GM11168 (cell line): ENCODE results near the gene CHST11.

ENCODE experiments used
- in situ Hi-C: fragments of 300-500 bp; cut with MboI; formaldehyde crosslinking; loops from one replicate; pipeline ENCODE4 v1.12.0; 2022; ENCODE audit warnings: low sequenced_read_pairs; ENCODE audit not compliant: unreplicated experiment

Gene CHST11

DNA sequence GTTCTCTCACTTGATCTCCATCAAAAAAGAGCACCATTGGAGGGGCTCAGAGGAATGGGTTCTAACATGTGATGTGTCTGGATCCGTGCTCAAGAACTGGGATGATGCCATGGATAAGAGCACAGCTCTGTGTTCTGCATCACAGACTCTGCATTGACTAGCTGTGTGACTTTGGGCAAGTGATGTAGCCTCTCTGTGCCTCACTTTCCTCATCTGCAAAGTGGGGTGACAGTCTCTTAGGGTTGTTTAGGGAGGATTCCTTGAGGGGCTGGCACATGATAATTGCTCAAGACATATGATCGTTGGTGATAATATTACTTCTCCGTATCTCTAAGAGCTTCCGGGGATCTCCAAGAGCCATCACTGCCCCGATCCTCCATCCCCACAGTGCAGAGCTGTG lies 202.3 kb downstream of the CHST11 start:
- in situ Hi-C loops, result no loop called here

DNA sequence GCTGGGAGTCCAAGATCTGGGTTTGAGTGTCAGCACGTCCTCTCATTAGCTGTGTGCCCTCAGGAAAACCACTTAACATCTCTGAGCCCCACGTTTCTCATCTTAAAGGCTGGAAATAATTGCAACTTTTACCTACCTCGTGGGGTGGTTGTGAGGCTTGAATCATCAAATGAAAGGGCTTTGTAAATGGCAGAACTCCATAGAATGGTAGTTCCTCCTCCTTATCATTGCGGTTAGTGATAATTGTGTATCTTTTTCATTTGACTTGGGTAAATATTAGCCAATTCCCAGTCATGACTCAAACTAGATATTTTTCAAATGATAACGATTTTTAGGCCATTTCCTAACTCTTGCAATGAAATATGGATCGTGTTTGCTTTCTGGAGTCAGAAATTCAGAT lies 205.5 kb downstream of the CHST11 start:
- in situ Hi-C loops, result no loop called here

DNA sequence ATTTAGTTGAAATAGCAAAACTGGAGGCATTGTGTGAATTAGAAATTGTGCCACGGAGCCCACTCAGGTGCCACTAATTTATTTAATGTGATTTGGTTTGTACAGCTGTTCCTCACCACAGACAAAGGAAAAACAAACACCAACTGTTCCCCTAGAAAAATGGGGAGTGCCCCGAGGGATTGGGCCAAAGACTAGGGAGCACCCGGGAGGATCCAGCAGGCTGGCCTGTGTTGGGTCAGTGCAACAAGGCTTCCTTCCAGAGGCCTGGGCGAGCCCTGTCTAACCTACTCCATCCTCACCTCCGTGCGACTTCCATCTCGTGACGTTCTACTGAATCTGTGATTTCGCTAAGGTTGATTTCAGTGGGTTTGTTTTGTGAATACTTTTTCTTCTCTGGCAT lies 206.2 kb downstream of the CHST11 start:
- in situ Hi-C loops, result no loop called here

DNA sequence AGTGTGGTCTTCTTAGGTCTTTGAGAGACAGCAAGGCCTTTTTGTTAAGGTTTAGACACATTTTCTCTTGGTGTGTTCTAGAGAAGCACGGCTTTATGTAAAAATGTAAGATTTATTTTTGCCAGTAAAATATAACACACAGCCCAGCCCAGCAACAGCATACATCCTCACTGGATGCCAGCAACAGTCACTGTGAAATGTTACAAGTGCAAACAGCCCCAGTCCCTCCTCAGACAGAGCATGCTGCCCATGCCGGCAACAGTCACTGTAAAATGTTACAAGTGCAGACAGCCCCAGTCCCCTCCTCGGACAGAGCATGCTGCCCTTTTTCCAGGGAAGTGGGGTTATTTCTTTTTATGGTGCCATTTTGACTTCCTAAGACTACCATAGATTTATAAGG lies 207.6 kb downstream of the CHST11 start:
- in situ Hi-C loops, result no loop called here

DNA sequence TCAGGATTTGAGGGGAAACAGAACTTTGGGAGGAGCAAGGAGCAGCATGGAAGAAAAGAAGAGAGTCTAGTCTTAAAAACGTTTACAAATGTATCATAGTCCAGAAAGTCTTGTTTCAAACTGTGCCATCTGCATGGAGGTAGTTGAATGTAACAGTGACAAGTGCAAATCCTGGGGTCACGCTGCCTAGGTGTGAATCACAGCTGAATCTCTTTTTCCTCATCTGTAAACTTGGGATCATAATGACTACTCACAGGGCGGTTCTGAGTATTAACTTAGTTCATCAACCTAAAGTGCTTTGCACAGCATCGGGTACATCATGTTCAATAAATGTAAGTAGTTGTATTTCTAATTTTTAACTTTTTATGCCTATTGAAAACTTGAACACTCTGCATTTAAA lies 208.5 kb downstream of the CHST11 start:
- in situ Hi-C loops, result no loop called here

DNA sequence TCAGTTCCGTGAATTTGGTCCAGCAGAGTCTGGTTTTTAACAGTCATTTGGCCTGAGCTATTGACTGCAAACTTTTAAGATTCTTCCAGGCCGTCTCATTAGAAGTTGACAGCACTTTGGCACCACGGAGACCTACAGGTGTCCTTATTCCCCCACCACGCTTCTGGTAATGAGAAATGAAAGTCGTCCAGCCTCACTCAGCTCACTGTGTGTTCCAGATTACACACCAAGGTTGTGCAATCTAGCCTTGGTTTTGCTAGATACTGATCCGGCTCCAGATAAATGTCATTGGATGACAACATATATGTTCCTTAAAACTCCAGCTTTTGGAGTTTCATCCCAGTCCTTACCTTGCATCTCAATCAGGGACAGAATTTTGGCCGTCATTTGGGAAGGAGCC lies 210.4 kb downstream of the CHST11 start:
- in situ Hi-C loops, result no loop called here

DNA sequence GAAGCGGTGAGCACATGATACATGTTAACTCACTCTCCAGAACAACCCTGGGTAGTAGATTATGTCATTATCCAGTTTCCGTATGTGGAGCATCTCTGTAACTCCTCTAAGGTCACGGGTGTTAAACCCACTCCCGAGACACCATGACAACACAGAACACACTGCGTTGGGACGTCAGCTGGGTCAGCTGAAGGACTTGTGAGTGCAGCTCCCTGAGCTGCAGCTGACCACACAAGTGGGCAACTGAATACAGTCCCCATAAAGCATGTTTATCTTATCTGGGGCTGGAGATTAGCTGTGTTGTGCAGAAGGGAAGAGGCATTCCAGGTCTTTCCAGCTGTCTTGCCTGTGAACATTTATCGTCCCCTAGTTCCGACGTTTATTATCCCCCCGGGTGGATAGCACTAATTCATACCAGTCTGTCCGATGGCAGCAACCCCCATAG lies 211.5 kb downstream of the CHST11 start:
- in situ Hi-C loops, result no loop called here

DNA sequence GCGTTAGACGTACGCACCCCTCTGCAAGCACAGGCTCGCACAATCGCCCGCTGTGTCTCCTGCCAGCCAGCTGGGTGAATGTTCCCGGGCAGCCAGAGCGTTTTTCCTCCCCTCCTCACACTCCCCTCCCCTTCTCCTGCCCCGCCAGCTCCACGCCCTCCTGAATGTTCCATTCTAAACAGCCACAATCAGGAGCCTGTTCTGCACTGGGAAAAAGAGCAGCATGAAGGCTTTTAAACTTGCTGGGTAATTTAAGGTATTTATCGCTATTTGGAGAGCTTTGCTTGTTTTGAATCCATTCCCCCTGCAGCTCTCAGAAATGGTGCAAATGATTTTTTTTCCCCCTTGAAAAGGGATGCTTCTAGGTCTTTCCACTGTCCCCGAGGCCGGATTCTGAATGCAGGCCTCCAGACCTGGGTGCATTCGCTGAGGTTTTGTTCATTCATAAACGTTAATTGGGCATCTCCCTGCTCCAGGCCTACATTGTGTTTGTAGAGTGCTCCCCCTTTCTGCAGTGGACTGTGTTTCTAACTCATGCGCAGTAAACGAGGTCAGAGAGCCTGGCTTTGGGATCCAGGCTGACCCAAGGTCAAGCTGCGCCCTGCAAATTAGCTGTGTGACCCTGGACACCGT lies 212.5 kb downstream of the CHST11 start:
- in situ Hi-C loops, result no loop called here

DNA sequence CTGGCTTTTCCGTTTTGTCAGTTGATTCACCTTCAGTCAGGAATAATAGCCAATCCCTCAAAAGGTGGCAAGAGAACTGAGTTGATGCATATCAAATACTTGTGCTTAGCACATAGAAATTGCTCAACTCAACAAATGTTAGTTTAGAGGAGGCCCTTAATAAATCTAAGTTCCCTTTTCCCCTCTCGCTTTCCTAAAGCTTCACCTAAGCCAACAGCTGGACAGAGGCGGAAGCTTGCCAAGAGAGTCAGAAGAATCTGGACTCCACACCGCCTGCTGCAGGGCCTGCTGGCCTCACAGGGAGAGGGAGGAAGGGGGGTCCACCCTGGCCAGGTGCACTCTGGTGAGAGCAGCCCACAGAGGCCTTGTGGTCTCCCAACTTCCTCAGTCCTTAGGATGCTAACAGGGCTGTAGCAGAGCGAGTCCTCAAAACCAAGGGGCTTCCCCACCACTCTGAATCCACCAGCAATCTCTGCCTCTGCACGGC lies 213.1 kb downstream of the CHST11 start:
- in situ Hi-C loops, result no loop called here

DNA sequence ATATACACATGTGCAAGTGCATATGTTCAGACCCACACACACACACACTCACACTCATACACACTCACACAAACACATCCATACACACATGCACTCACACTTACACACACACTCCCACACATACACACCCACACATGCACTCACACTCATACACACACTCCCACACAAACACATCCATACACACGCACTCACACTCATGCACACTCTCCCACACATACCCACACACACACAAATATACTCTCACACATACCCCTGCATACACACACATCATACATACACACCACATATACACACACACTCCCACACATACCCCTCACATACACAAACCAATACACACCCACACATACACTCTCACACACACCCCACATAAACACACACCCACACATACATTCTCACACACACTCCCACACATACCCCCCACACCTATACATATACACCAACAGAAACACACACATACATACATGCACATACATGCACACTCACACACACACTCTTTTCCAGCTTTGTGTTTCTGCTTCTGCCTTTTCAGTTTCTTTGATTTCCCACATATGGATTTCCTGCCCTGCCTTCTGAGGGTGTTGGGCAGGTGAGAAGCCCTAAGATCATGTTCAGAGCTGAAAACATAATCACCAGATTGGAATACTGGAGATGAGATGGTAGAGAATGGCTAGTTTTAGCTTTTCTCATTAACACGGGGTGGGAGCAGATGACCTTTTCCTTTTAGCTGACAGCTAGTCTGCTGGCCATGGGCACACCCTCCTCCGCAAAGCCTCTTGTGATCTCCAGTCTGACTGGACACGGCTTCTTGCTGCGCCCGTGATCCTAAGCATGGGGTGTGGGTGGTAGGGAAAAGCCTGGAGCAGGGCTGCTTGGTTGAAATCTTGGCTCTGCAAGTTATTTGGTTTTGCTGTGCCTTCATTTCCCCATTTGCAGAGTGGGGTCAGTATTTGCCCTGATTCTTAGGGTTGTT lies 214.0 kb downstream of the CHST11 start:
- in situ Hi-C loops, result no loop called here

DNA sequence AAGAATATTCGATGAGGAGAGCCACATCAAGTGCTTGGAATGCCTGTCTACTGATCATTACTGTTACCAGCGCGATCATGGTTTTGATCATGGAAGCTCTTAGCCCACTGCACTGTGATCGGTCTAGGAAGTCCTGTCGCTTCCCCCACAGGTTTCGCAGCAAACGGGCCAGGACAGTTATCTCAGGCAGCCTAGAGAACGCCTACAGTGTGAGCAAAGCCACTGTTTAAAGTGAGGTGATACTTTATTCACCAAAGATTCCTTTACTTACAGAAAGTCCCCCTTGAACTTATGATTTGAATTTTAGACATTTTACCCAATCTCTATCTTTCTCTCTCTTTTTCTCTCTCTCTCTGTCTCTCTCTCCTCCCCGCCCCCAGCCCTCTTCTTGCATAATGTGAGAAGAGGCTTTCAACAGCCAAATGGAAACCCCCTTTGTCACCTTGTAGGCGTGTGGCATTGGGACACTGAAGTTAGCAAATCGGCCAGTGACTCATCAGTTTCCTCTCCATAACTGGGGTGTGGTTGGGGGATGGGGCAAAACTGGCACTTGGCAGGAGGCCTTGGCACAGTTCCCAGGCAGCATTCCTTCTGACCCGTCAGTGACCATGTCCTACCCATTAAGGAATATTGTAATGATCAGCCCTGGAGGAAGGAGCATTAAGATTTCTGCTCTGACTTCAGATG lies 214.8 kb downstream of the CHST11 start:
- in situ Hi-C loops, result no loop called here

DNA sequence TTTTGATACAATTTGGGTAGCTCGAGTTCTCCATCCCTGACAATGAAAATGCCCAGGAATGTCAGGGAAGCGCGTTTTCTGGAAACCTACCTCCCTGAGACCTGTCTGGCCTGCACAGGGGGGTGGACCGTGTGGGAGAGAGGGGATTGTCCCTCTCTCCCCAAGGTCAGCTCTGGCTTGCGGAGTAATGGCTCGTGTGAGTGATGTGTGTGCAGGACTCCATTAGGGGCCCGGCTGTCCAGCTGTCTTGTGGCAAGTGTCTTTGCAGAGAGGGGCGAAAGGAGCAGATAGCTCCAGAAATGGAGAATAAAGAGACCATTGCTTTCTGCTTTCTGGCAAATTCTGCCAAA lies 215.3 kb downstream of the CHST11 start:
- in situ Hi-C loops, result no loop called here

DNA sequence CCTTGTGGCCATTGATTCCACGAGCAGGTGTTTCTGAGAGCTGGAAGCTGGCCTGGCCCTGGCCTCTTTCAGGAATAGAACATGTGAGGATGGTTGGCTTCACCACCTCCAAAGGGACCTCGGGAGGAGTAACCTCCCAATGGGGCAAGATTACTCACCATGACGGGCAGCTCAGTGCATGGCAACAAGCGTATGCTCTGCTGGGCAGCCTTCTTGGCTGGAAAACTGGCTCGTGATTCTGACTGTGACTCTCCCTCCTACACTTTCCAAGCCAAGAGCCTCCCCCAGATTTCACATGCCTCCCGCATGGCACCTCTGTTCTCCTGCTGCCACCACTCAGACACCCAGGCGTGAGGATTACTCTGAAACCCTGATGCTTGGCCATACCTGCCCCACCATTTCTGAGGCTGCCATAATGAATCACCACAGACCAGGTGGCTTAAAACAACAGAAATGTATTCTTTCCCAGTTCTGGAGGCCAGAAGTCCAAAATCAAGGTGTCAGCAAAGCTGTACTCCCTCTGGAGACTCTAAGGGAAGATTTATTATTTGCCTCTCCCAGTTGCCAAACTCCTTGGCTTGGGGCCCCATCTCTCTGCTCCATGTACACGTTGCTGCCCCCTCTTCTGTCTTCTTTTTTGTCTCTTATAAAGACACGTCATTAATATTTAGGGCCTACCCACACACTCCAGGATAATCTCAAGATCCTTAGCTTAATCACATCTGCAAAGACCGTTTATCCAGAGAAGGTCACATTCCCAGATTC lies 215.9 kb downstream of the CHST11 start:
- in situ Hi-C loops, result no loop called here

DNA sequence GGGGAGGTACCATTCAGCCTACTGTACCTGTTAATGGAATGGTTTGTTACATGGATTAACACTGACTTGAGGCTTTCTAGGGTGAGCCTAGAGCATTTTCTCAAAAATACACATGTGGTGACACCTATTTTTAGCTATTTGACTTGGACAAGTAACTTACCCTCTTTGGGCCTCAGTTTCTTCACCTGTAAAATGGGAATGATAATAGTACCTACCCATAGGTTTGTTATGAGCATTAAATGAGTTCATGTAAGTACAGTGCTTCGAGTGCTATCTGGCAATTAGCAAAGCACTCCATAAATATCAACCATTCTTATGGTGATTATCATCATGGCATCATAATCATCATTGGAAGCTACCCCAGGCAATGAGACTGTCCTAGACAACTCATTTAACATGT lies 216.5 kb downstream of the CHST11 start:
- in situ Hi-C loops, result no loop called here

DNA sequence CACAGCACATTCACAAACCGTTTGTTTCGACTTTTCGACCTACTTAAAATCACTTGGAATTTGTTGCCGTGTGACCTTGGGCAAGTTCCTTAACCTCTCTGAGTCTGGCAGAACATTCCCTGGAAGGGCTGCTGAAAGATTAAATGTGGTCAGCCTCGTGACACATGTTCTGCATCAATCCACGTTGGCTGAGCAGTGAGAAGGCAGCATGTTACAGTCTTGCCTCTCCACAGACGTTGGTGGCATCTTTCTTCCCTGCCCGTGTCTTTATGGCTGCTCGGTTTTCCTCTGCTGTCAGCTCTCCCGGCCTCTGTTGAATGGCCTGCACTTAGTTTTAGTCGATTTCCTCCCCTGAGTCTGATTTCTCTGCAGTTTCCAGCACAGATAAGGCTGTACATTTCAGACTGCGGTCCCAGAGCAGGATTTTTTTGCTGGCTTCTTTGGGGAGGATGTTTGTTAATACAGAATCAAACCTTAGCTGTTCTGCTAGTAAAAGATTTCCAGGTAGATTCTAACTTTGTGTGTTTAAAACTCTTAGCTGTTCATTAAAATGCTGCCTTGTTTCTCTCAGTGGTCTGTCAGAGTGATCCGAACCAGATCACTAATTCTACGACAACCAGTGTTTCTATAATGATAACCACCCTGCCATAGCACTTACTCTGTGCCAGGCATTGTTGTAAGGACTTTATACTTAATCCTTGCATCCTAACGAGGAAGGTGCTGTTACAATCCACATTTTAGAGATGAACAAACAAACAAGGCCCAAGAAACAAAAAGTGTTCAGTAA lies 217.1 kb downstream of the CHST11 start:
- in situ Hi-C loops, result no loop called here

DNA sequence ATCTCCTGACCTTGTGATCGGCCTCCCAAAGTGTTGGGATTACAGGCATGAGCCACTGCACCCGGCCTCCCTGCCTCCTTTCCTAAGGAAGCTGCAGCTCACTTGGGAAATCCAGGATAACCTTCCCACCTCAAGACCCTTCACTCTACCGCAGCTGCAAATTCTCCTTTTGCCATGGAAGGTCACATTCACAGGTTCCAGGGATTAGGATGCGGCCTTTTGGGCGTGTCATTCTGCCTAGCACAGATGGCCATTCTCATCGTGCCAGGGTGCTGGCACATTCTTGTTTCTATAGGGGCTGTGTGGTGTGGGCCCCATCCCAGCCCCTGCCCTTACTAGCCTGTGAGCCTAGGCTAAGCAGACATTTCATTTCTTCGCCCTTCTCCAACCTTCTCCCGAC lies 219.9 kb downstream of the CHST11 start:
- in situ Hi-C loops, result no loop called here

DNA sequence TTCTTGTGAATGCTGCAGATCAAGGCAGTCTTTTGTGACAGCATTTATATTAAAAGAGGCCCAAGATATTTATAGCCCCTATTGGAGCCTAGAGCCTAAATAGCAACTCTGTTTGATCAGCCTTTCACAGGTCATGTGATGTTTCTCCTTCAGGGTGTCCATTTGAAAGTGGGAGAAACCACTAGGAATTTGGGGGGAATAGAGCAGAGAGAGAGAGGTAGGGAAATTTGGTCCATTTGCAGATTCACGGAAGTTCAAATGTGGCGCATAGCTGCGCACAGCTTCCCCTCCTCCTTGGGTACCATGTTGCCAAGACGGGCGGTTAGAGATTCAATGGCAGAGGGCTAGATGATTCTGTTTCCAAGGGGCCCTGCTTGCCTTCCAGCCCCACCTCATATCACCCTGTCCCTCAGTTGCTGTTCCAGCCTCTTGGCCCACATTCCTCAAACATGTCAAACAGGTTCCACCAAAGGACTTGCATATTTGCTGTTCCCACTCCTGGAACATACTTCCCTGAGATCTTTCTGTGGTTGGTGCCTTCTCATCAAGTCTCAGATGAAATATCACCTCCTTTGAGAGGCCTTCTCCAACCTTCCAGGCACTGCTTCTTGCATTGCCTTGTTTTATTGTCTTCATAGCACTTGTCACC lies 220.8 kb downstream of the CHST11 start:
- in situ Hi-C loops, result no loop called here

DNA sequence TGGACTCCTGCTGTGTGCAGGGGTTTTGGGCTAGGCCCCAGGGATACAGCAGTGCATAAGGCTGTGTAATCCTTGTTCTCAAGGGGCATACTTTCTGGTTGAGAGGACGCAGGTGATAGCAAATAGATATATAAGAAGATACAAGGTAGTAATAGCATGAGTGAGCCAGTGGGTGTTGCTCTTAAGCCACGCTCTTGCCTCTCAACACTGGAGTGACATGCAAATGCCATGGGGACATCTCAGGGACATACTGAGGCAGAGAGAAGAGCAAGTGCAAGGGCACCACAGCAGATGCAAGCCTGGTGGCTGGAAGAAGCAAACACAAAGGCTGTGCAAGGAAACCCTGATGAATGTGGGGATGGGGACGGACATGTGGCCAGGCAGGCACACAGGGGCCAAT lies 223.3 kb downstream of the CHST11 start:
- in situ Hi-C loops, result no loop called here

DNA sequence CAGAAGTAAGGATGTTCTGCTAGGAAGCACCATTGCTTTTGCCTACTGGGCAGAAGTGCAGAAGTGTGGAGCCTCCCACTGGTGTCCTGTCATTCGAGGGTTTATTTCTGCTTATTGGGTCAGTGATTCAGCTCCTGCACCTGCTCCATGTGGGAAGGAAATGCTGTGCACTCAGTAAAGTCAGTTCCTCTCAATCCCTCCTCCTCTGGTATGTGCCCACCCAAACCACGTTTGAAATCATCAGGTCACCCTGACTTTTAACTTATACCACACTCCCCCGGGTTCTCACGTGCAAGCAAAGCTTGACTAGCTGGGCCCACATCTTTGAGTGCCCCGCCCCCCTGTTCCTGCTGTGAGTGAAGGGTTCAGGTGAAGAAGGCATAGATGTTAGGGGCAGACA lies 223.7 kb downstream of the CHST11 start:
- in situ Hi-C loops, result no loop called here
